Measurements from ENCODE around the gene TLDC2. TPM values are rescaled to one million over a fixed set of nuclear protein-coding genes. Genes with fewer than 3 reads are reported as not detected.
A peak's percentile ranks its signal among the peaks of the same experiment; 100 is the strongest.

TLDC2 gene
- total RNA-seq, 1 donor, result not detected

DNA sequence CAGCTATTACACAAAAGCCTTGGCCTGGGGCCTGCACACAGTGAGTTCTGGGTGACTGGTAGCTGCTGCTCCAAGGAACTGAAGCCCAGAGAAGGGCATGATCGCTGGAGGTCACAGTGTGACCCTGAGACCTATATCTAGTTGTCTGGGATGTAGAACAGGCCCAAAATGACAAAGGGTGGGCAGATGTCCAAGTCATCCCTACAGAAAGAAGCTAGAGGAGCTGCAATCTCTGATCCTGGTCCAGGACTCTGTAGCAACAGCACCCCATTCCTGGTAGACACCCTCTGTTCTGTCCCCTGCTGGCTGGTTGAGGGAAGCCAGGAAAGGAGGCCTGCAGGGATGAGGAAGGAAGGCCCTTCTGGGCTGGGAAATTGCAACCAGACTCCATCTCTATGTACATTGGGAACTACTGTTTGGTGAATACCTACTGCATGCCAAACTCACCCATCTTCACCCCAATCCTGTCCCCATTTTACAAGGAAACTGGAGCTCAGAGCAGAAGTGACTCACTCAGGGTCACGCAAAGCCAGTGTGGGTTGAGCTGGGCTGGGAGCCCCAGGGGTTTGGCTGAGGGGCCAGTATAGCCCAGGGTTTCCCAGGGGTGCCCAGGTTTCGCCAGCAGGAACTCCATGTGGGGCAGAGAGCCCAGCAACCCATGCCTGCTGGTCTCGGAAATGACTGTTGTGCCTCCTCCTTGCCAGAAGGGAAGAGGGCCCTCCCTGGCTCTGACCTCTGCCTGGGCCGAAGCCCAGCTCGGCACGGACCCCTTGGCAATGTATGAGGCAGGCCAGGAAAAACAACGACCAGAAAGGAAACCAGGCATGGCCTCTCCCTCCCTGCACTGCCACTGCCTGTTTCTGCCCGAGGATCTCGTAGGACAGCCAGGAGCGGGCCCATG is 44.9 kb upstream of the TLDC2 start:
- DNase-seq (ENCODE audit: insufficient read length, low spot score, missing footprints), result peak; percentile 95
- no peaks in the 10 kb centered on the region for H3K9me3 ChIP-seq (ENCODE audit: low read depth, low read length)
- H3K4me3 ChIP-seq (ENCODE audit: insufficient read depth, low read length), result peak overlapping the region; percentile 5
- peaks cover 46% of the 10 kb centered on the region for H3K79me2 ChIP-seq (ENCODE audit: insufficient read depth, low read length)
- peak overlapping the region; percentile 50 for H3K4me2 ChIP-seq (ENCODE audit: insufficient read depth, low read length)
- no peaks in the 10 kb centered on the region for H3K27me3 ChIP-seq (ENCODE audit: insufficient read depth, low read length)
- peaks cover 47% of the 10 kb centered on the region for H3K4me1 ChIP-seq (ENCODE audit: insufficient read depth, low read length)
- peaks cover 9% of the 10 kb centered on the region for H4K20me1 ChIP-seq (ENCODE audit: insufficient read depth, low read length)
- H2AFZ ChIP-seq (ENCODE audit: low read length), result peak overlapping the region; percentile 44
- TF ChIP-seq, protein P1, sequence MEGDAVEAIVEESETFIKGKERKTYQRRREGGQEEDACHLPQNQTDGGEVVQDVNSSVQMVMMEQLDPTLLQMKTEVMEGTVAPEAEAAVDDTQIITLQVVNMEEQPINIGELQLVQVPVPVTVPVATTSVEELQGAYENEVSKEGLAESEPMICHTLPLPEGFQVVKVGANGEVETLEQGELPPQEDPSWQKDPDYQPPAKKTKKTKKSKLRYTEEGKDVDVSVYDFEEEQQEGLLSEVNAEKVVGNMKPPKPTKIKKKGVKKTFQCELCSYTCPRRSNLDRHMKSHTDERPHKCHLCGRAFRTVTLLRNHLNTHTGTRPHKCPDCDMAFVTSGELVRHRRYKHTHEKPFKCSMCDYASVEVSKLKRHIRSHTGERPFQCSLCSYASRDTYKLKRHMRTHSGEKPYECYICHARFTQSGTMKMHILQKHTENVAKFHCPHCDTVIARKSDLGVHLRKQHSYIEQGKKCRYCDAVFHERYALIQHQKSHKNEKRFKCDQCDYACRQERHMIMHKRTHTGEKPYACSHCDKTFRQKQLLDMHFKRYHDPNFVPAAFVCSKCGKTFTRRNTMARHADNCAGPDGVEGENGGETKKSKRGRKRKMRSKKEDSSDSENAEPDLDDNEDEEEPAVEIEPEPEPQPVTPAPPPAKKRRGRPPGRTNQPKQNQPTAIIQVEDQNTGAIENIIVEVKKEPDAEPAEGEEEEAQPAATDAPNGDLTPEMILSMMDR (IDR thresholded peaks at IDR 0.05; ENCODE audit: extremely low read depth, low read depth, low read length), result peak; percentile 66
- H3K27ac ChIP-seq (ENCODE audit: low read depth, low read length), result peak overlapping the region; percentile 89
- H3K36me3 ChIP-seq (ENCODE audit: insufficient read depth, low read length), result peaks cover 25% of the 10 kb centered on the region

DNA sequence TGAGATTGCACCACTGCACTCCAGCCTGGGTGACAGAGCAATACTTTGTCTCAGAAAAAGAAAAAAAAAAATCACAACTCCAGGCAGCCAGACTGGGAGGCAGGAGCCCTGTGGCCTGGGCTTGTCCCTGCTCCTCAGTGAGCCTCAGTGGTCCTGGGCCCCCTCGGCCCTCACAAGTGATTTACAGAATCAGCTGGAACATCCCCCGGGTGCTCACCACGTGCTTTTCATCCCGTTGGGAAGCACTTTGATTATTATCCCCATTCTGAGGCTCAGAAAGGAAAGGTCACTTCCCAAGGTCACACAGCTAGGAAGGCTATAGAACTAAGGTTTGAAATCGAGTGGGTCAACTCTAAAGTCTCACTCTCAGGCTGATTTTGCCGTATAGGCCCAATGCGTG is 43.1 kb upstream of the TLDC2 start:
- H3K27ac ChIP-seq (ENCODE audit: low read depth, low read length), result peak overlapping the region; percentile 89
- no peak overlapping the region for H2AFZ ChIP-seq (ENCODE audit: low read length)
- H3K27me3 ChIP-seq (ENCODE audit: insufficient read depth, low read length), result no peaks in the 10 kb centered on the region
- DNase-seq (ENCODE audit: insufficient read length, low spot score, missing footprints), result peak; percentile 72
- H3K9me3 ChIP-seq (ENCODE audit: low read depth, low read length), result no peaks in the 10 kb centered on the region
- H3K4me3 ChIP-seq (ENCODE audit: insufficient read depth, low read length), result no peak overlapping the region
- H3K4me2 ChIP-seq (ENCODE audit: insufficient read depth, low read length), result peak overlapping the region; percentile 50
- H4K20me1 ChIP-seq (ENCODE audit: insufficient read depth, low read length), result peaks cover 9% of the 10 kb centered on the region
- peaks cover 17% of the 10 kb centered on the region for H3K36me3 ChIP-seq (ENCODE audit: insufficient read depth, low read length)
- peaks cover 48% of the 10 kb centered on the region for H3K4me1 ChIP-seq (ENCODE audit: insufficient read depth, low read length)
- H3K79me2 ChIP-seq (ENCODE audit: insufficient read depth, low read length), result peaks cover 45% of the 10 kb centered on the region
- TF ChIP-seq, protein P1 (IDR thresholded peaks at IDR 0.05; ENCODE audit: extremely low read depth, low read depth, low read length), result no peak

GRCh38 chr20:36833275-36834020 is 42.5 kb upstream of the TLDC2 start:
- Histone ChIP-seq H3K79me2 (ENCODE audit: insufficient read depth, low read length) (peaks cover 44% of the 10 kb centered on the region), H3K27me3 (ENCODE audit: insufficient read depth, low read length) (no peaks in the 10 kb centered on the region), H3K27ac (ENCODE audit: low read depth, low read length) (peak overlapping the region; percentile 89), H2AFZ (ENCODE audit: low read length) (no peak overlapping the region), H3K9me3 (ENCODE audit: low read depth, low read length) (no peaks in the 10 kb centered on the region), H3K4me1 (ENCODE audit: insufficient read depth, low read length) (peaks cover 48% of the 10 kb centered on the region), H3K36me3 (ENCODE audit: insufficient read depth, low read length) (peaks cover 15% of the 10 kb centered on the region), H3K4me2 (ENCODE audit: insufficient read depth, low read length) (no peak overlapping the region), H4K20me1 (ENCODE audit: insufficient read depth, low read length) (peaks cover 7% of the 10 kb centered on the region), H3K4me3 (ENCODE audit: insufficient read depth, low read length) (no peak overlapping the region)
- TF ChIP-seq, protein P1 (IDR thresholded peaks at IDR 0.05; ENCODE audit: extremely low read depth, low read depth, low read length), result no peak
- peak; percentile 62 for DNase-seq (ENCODE audit: insufficient read length, low spot score, missing footprints)

DNA sequence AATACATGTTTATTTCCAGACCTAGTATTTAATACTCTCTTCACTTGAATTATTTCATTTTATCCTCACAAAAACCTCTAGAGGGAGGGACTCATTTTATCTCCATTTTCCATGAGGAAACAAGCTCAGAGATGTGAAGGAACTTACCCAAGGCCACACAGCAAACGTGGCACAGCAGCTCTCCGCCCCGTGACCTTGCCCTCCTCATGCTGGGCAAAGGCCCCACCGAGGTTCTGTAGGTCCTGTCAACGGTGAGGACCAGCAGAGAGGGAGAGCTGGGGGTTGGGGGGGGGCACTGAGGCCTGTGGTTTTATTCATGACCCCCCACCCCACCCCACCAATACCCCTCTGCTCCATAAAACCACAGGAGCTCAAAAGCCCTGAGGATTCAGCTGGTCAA is 40.9 kb upstream of the TLDC2 start:
- Histone ChIP-seq H3K27ac (ENCODE audit: low read depth, low read length) (peak overlapping the region; percentile 79), H3K36me3 (ENCODE audit: insufficient read depth, low read length) (peaks cover 16% of the 10 kb centered on the region), H3K4me3 (ENCODE audit: insufficient read depth, low read length) (peak overlapping the region; percentile 42), H3K79me2 (ENCODE audit: insufficient read depth, low read length) (peaks cover 44% of the 10 kb centered on the region), H4K20me1 (ENCODE audit: insufficient read depth, low read length) (peaks cover 6% of the 10 kb centered on the region), H3K27me3 (ENCODE audit: insufficient read depth, low read length) (no peaks in the 10 kb centered on the region), H3K4me2 (ENCODE audit: insufficient read depth, low read length) (peak overlapping the region; percentile 70), H3K4me1 (ENCODE audit: insufficient read depth, low read length) (peaks cover 48% of the 10 kb centered on the region), H3K9me3 (ENCODE audit: low read depth, low read length) (no peaks in the 10 kb centered on the region), H2AFZ (ENCODE audit: low read length) (no peak overlapping the region)
- DNase-seq (ENCODE audit: insufficient read length, low spot score, missing footprints), result peak; percentile 51
- TF ChIP-seq, protein P1 (IDR thresholded peaks at IDR 0.05; ENCODE audit: extremely low read depth, low read depth, low read length), result no peak

All from osteoblast (primary cell).